ENCODE data around the gene CDCA8. TPM values are rescaled to one million over a fixed set of nuclear protein-coding genes. Genes with fewer than 3 reads are reported as not detected.

CDCA8 gene
- total RNA-seq, 1 donor from 2014 or later, result 0.78 TPM

GRCh38 chr1:37752583-37753471 lies 60.5 kb downstream of the CDCA8 start:
- H3K9me3 ChIP-seq, result no peaks in the 10 kb centered on the region
- H3K27ac ChIP-seq, result no peak overlapping the region
- intact Hi-C loops (cut with DNase I), result no loop called here
- H3K4me3 ChIP-seq, result peak overlapping the region; percentile 30
- DNase-seq, result peak; percentile 74
- no peaks in the 10 kb centered on the region for H3K36me3 ChIP-seq
- TF ChIP-seq, protein P1, sequence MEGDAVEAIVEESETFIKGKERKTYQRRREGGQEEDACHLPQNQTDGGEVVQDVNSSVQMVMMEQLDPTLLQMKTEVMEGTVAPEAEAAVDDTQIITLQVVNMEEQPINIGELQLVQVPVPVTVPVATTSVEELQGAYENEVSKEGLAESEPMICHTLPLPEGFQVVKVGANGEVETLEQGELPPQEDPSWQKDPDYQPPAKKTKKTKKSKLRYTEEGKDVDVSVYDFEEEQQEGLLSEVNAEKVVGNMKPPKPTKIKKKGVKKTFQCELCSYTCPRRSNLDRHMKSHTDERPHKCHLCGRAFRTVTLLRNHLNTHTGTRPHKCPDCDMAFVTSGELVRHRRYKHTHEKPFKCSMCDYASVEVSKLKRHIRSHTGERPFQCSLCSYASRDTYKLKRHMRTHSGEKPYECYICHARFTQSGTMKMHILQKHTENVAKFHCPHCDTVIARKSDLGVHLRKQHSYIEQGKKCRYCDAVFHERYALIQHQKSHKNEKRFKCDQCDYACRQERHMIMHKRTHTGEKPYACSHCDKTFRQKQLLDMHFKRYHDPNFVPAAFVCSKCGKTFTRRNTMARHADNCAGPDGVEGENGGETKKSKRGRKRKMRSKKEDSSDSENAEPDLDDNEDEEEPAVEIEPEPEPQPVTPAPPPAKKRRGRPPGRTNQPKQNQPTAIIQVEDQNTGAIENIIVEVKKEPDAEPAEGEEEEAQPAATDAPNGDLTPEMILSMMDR (IDR thresholded peaks at IDR 0.05), result no peak
- ATAC-seq, result peak; percentile 79
- peaks cover 5% of the 10 kb centered on the region for H3K4me1 ChIP-seq
- peaks cover 68% of the 10 kb centered on the region for H3K27me3 ChIP-seq

DNA sequence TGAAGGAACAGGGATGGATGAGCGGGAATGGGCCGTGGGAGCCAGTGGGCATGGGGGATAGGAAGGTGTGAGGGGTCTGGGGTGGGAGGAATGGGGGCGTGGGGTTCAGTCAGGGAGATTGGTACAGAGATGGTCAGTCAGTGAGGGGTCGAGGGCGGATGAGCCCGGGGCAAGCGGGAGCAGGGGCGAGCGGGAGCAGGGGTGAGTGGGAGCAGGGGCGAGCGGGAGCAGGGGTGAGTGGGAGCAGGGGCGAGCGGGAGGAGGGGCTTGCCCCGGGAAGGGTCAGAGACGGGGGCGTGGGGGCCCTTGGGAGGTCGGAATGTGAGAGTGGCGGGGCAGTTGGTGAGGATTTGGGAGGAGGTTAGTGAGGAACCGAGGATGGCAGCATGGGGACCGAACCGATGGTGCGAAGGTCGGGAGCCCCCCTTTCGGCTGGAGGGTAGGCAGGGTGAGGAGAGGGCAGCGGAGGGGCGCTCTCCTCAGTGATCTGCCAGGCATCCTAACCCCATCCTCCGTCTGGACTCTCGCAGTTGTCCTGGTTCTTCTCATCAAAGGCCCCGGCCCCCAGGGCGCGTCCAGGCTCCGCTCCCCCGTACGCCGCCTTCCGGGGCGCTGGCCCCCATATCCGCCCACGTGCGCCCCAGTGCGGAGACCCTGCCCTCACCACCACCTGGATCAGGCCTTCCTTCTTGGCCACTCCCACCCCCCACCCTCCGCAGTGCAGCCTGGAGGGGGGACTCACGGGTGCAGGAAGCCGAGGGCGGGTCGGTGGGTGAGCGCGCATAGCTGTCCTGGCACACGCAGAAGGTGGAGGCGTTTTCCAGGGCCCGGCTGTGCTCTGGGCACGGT lies 61.4 kb downstream of the CDCA8 start:
- DNase-seq (no peak), ATAC-seq (no peak)
- no peaks in the 10 kb centered on the region for H3K9me3 ChIP-seq
- H3K27me3 ChIP-seq, result peaks cover 67% of the 10 kb centered on the region
- H3K36me3 ChIP-seq, result no peaks in the 10 kb centered on the region
- H3K4me3 ChIP-seq, result no peak overlapping the region
- peaks cover 5% of the 10 kb centered on the region for H3K4me1 ChIP-seq
- no peak overlapping the region for H3K27ac ChIP-seq
- TF ChIP-seq, protein P1 (IDR thresholded peaks at IDR 0.05), result no peak
- intact Hi-C loops (cut with DNase I), result no loop called here

DNA sequence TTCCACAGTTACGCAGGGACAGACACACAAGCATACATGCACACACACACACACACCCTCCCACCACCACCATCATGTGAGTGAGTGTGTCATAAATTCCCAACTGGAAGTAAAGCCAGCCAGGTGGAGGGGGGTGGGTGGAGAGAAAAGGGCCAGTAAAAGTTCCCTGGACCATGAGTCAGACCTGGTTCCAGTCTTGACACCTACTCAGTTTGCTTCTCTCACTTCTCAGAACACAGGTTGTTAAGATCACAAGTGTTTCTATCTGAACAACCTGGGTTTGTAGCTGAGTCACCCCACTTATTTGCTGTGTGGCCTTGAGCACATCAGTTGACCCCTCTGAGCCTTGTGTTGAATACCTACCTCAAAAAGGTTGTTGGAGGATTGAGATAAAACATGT lies 63.0 kb downstream of the CDCA8 start:
- Histone ChIP-seq H3K4me1 (peaks cover 5% of the 10 kb centered on the region), H3K4me3 (no peak overlapping the region), H3K27ac (no peak overlapping the region), H3K36me3 (no peaks in the 10 kb centered on the region), H3K27me3 (peaks cover 68% of the 10 kb centered on the region), H3K9me3 (no peaks in the 10 kb centered on the region)
- TF ChIP-seq, protein P1 (IDR thresholded peaks at IDR 0.05), result no peak
- ATAC-seq (peak; percentile 14), DNase-seq (no peak)
- intact Hi-C loops (cut with DNase I), result no loop called here

- DNase-seq (no peak), ATAC-seq (no peak)
- H3K36me3 ChIP-seq, result no peaks in the 10 kb centered on the region
- H3K27me3 ChIP-seq, result peaks cover 63% of the 10 kb centered on the region
- intact Hi-C loops (cut with DNase I), result no loop called here
- TF ChIP-seq, protein P1 (IDR thresholded peaks at IDR 0.05), result no peak
- H3K4me3 ChIP-seq, result no peak overlapping the region
- H3K9me3 ChIP-seq, result no peaks in the 10 kb centered on the region
- no peak overlapping the region for H3K27ac ChIP-seq
- H3K4me1 ChIP-seq, result peaks cover 5% of the 10 kb centered on the region
Observed at GRCh38 chr1:37755951-37756560, 63.7 kb downstream of the CDCA8 start.

Other genes starting within 250 kb of the CDCA8 start
- 22.9 TPM for gene ZC3H12A, start 217.9 kb upstream of the CDCA8 start, total RNA-seq
- gene MEAF6, start 177.8 kb upstream of the CDCA8 start, total RNA-seq, result 64.5 TPM
- gene SNIP1, start 138.2 kb upstream of the CDCA8 start, total RNA-seq, result 18.6 TPM
- gene DNALI1, start 135.6 kb upstream of the CDCA8 start, total RNA-seq, result 13.2 TPM
- 36.5 TPM for gene GNL2, start 96.6 kb upstream of the CDCA8 start, total RNA-seq
- gene RSPO1, start 57.6 kb upstream of the CDCA8 start, total RNA-seq, result 9.1 TPM
- gene EPHA10, start 72.6 kb downstream of the CDCA8 start, total RNA-seq, result 1.4 TPM
- gene MANEAL, start 101.3 kb downstream of the CDCA8 start, total RNA-seq, result 6.9 TPM
- gene C1orf122, start 115.3 kb downstream of the CDCA8 start, total RNA-seq, result 29.7 TPM
- gene YRDC, start 115.7 kb downstream of the CDCA8 start, total RNA-seq, result 14.8 TPM
- 26.3 TPM for gene MTF1, start 167.1 kb downstream of the CDCA8 start, total RNA-seq